ENCODE measurements around the gene ABCC3.

DNA sequence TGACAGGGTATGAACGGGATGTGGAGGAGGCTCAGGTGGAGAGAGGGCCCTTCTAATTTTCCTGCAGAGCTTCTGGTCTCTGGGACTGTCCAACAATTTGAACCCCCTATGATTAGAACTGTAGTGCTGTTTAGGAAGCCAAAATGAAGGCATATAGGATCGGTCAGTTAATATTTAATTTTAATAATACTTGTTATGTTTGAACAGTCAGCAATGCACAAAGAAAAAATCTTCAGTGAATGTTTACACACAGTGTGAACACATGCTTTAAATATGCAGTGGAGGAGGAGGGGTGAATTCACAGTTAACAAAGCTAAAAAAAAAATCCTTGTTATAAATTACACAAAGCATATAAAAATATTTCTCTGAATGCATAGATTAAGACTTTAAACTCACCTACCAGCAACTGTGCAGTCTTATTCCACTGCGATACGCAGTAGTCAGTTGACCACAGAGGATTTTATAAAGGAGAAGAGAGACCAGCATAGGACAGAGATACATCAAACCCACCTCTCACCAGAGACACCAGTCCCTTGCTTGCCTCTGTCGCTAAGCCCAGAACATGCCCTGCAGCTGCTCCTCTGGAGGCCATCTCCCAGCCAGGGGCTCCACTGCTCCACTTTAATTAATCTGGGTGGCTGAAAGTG, 58.5 kb downstream of the ABCC3 start:
- no peak for TF ChIP-seq SUZ12 (IDR thresholded peaks at IDR 0.05)
- TF ChIP-seq BHLHE40 (IDR thresholded peaks at IDR 0.05; ENCODE audit: borderline replicate concordance) = no peak
- no peak for TF ChIP-seq FOXA1 (IDR thresholded peaks at IDR 0.05)
- no peak for TF ChIP-seq SP1 (IDR thresholded peaks at IDR 0.05)
- no peak for TF ChIP-seq FOXK2 (IDR thresholded peaks at IDR 0.05)
- no peak for TF ChIP-seq FOXM1 (IDR thresholded peaks at IDR 0.05; ENCODE audit: borderline replicate concordance)
- no peak for TF ChIP-seq L3MBTL2 (conservative IDR thresholded peaks at IDR 0.05)
- no peak for TF ChIP-seq ARNT (IDR thresholded peaks at IDR 0.05)

All from HEK293T (cell line).